Vagina (tissue), 2 donors: ENCODE results near the gene APPBP2. TPM values are rescaled to one million over a fixed set of nuclear protein-coding genes. Genes with fewer than 3 reads are reported as not detected.

ENCODE experiments used
- DNase-seq, 2 donors: peaks; one replicate each; pipeline ENCODE4 v3.0.0-alpha.2; 2017; ENCODE audit errors: extremely low spot score in 2 of 2
- H3K27ac ChIP-seq: fragments of 200-600 bp; sonication (generic); one replicate; pipeline ENCODE4 v1.5.1; 2019
- H3K27me3 ChIP-seq: fragments of 200-600 bp; sonication (generic); one replicate; pipeline ENCODE4 v1.5.1; 2019
- H3K36me3 ChIP-seq, 2 donors: fragments of 200-600 bp; sonication (generic); one replicate each; pipeline ENCODE4 v1.5.1; 2017 to 2019
- H3K4me1 ChIP-seq: fragments of 200-600 bp; sonication (generic); one replicate; pipeline ENCODE4 v1.5.1; 2019
- H3K4me3 ChIP-seq, 2 donors: fragments of 200-600 bp; sonication (generic); 1 replicate in 1 of 2; 2 replicates in 1 of 2; pipeline ENCODE4 v1.5.1; 2016 to 2019
- H3K9me3 ChIP-seq: fragments of 200-600 bp; sonication (generic); one replicate; pipeline ENCODE4 v1.5.1; 2019
- CTCF ChIP-seq, 3 experiments: fragments of 450-650 bp in 2 of 3; fragments of 200-600 bp in 1 of 3; sonication (generic) in 1 of 3; IDR thresholded peaks; one replicate each; pipeline ENCODE4 v1.5.1; 2017 to 2019; ENCODE audit warnings: antibody characterized with exemption in 3 of 3, mild to moderate bottlenecking in 2 of 3, moderate library complexity in 2 of 3
- POLR2A ChIP-seq, 2 donors: fragments of 450-650 bp; IDR thresholded peaks; one replicate each; pipeline ENCODE4 v1.6.1; 2017; ENCODE audit warnings: antibody characterized with exemption in 2 of 2, mild to moderate bottlenecking in 2 of 2, moderate library complexity in 2 of 2
- POLR2AphosphoS5 ChIP-seq, 2 donors: sonication (generic); formaldehyde crosslinking; IDR thresholded peaks; one replicate each; pipeline ENCODE4 v1.9.0; 2017; ENCODE audit warnings: antibody characterized with exemption in 2 of 2, mild to moderate bottlenecking in 2 of 2, low read depth in 1 of 2; ENCODE audit not compliant: insufficient read depth in 1 of 2
- intact Hi-C: fragments of 100-400 bp; cut with DNase I; formaldehyde crosslinking; loops from one replicate; pipeline ENCODE4 v1.15.1; 2023
- total RNA-seq: library from RNA; depleted of rRNA; stranded (reverse); fragments of >200 nt; gene quantifications from one replicate; pipeline ENCODE4 v1.2.3, GENCODE V29; 2016

APPBP2 gene
- total RNA-seq, 1 donor from 2014 or later: 23.6 TPM

DNA sequence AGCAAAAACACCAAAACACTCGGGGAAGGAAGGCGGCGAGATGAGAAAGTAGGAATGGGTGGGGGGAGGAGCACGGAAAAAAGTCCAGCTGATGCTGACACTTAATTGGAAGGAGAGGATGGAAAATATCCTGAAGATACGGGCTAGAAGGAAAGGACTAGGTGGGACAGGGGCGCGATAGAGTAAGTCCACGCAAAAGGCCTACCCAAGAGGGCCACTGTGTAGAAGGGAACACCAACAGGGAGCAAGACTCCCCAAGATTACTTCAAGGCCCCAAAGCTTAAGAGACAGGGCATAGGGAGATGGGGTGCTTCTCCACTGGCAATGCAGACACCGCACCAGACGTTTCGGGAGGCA, 736 bp downstream of the APPBP2 start:
- DNase-seq: peak in 1 of 2 donors; percentile 87
- Histone ChIP-seq H3K9me3 (no peaks in the 10 kb centered on the region), H3K27me3 (no peaks in the 10 kb centered on the region), H3K4me1 (peaks cover 46% of the 10 kb centered on the region), H3K27ac (peak overlapping the region; percentile 98), H3K36me3 (no peaks in the 10 kb centered on the region), H3K4me3 (peak overlapping the region; percentile 93 to 94)
- intact Hi-C loops: no loop called here
- TF ChIP-seq POLR2AphosphoS5 (IDR thresholded peaks at IDR 0.05; ENCODE audit: insufficient read depth in 1 of 2, low read depth in 1 of 2) (no peak), POLR2A (IDR thresholded peaks at IDR 0.05) (no peak), CTCF (IDR thresholded peaks at IDR 0.05) (no peak)

DNA sequence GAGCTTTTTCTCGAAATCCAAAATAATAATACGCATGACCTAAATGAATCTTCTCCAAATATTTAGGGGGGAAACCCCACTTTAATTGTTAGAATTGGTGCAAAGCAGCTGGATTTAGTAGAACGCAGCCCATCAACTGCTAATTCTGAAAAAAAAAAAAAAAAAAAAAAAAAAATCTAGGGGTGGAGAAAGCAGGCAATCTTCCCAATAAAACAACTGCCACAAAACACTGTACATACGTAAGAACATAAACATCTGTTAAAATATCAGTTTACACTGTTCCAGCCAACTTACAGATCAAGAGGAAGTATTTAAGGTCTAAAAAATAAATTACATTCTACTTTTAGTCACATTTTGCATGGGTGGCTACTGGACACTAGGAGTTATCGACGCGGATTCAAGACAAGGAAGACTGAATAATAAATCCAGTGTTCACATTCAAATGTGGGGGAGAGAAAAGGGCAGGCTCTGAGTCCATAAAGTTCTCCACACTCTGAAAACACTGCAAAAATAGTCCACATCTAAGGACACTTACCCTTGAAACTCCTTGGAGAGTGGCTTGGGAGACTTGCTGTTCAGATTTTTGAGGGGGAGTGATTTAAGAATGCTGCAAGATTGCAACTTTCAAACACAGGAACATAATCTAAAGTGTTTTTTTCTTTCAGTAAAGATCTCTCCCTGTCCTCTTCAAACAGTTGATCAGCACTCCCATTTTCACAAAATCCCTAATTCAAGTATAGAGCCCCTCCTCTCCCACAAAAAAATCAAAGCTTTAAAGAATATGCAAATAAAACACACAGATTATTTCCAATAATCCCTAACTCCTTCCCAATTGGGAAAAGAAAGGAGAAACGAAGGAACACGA, 1.3 kb downstream of the APPBP2 start:
- Histone ChIP-seq H3K4me3 (peak overlapping the region; percentile 93 to 94), H3K4me1 (peaks cover 46% of the 10 kb centered on the region), H3K27ac (peak overlapping the region; percentile 98), H3K27me3 (no peaks in the 10 kb centered on the region), H3K9me3 (no peaks in the 10 kb centered on the region), H3K36me3 (peaks cover 0 to 6% of the 10 kb centered on the region in 2 donors)
- no peak for TF ChIP-seq POLR2AphosphoS5 (IDR thresholded peaks at IDR 0.05; ENCODE audit: insufficient read depth in 1 of 2, low read depth in 1 of 2)
- TF ChIP-seq CTCF (IDR thresholded peaks at IDR 0.05): no peak
- no peak for TF ChIP-seq POLR2A (IDR thresholded peaks at IDR 0.05)
- DNase-seq: peak in 1 of 2 donors; percentile 27
- intact Hi-C loops: no loop called here

DNA sequence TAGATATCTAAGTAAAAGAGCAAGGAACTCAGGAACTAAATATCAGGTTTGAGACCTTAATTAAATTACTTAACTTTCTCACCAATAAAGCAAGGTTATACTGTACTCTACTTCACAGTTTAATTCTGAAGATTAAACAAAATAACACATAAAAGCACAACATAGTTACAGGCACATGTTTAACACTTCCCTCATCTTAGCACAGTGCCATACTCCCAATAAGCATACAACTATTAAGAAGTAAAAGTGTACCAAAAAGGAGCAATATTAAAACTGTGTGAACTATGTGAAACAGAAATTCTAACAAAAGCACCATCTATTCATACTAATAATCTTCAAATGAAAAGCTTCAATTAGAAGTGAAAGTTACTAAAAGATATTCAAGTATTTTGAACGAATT, 2.2 kb downstream of the APPBP2 start:
- Histone ChIP-seq H3K27ac (peak overlapping the region; percentile 98), H3K4me3 (peak overlapping the region in 1 of 2 donors; percentile 94), H3K4me1 (peaks cover 46% of the 10 kb centered on the region), H3K27me3 (no peaks in the 10 kb centered on the region), H3K36me3 (peaks cover 0 to 14% of the 10 kb centered on the region in 2 donors), H3K9me3 (no peaks in the 10 kb centered on the region)
- no peak for DNase-seq
- intact Hi-C loops: no loop called here
- TF ChIP-seq POLR2A (IDR thresholded peaks at IDR 0.05) (no peak), CTCF (IDR thresholded peaks at IDR 0.05) (no peak), POLR2AphosphoS5 (IDR thresholded peaks at IDR 0.05; ENCODE audit: insufficient read depth in 1 of 2, low read depth in 1 of 2) (no peak)

GRCh38 chr17:60522889-60523626, 3.0 kb downstream of the APPBP2 start:
- Histone ChIP-seq H3K36me3 (peaks cover 0 to 14% of the 10 kb centered on the region in 2 donors), H3K9me3 (no peaks in the 10 kb centered on the region), H3K4me3 (no peak overlapping the region), H3K27ac (no peak overlapping the region), H3K27me3 (no peaks in the 10 kb centered on the region), H3K4me1 (peaks cover 46% of the 10 kb centered on the region)
- TF ChIP-seq CTCF (IDR thresholded peaks at IDR 0.05) (no peak), POLR2A (IDR thresholded peaks at IDR 0.05) (no peak), POLR2AphosphoS5 (IDR thresholded peaks at IDR 0.05; ENCODE audit: insufficient read depth in 1 of 2, low read depth in 1 of 2) (no peak)
- intact Hi-C loops: no loop called here
- DNase-seq: no peak
